IMR-90 (cell line): ENCODE data around the gene CCDC200.
"Not testable (repeated sequence)": the region's sequence is repeated elsewhere in the genome, so short reads cannot be mapped to it uniquely, and the experiment has no call there.

Source experiments
- CEBPB ChIP-seq: IDR thresholded peaks from 2 replicates; pipeline ENCODE4 v1.6.1; 2012; ENCODE audit warnings: low read depth, low read length, improper control_type of control experiment
- MAZ ChIP-seq: IDR thresholded peaks from 2 replicates; pipeline ENCODE4 v1.6.1; 2012; ENCODE audit warnings: low read depth, mild to moderate bottlenecking, low read length, improper control_type of control experiment, moderate library complexity, borderline replicate concordance
- MXI1 ChIP-seq: IDR thresholded peaks from 2 replicates; pipeline ENCODE4 v1.6.1; 2012; ENCODE audit warnings: low read depth, mild to moderate bottlenecking, low read length, moderate library complexity, borderline replicate concordance
- POLR2A ChIP-seq: IDR thresholded peaks from 2 replicates; pipeline ENCODE4 v1.6.1; 2012; ENCODE audit warnings: mild to moderate bottlenecking, low read depth, low read length

DNA sequence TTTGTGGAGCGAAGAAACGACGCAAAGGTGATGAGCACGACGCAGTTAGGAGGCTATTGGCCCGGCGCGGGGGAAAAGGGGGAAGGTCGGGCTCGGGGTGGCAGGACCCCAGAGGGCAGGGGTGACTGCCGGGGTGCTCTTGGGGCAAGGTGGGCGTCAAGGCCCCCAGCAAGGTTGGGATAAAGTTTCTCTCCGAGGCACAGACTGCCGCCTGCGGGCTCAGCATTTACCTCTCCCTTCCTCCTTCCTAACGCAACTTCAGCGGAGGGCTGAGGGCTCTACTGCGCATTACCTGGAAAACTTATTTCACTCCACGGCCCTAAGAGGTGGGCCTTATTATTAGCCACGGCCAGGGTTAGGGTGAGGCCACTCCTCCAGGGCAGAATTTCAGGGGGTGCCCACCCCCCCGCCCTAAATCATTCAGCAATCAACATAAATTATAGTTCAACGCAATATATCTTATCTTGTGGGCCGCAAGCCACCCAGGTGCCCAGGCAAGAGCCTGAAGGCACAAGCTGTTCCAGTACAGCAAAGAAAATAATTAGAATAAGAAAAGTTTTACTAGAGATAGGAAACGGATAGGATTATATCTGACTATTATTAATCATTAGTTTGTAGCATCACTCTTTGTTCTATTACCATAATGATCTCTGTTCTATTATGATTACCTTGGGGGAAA lies 3.7 kb upstream of the CCDC200 start:
- not testable (repeated sequence) for TF ChIP-seq POLR2A, MXI1, CEBPB, MAZ
